Measurements from ENCODE around the gene HMX2.
A peak's percentile ranks its signal among the peaks of the same experiment; 100 is the strongest.

HMX2 gene

GRCh38 chr10:123150271-123150985 lies 2.5 kb downstream of the HMX2 start:
- no peak for DNase-seq (ENCODE audit: insufficient read length, low spot score)
- TF ChIP-seq POLR2AphosphoS5 (IDR thresholded peaks at IDR 0.05; ENCODE audit: low read depth, low read length) (no peak), SPI1 (IDR thresholded peaks at IDR 0.05; ENCODE audit: low read depth, low read length) (no peak), PAX5 (IDR thresholded peaks at IDR 0.05; ENCODE audit: insufficient read depth, low read length, severe bottlenecking) (no peak), POLR2A (IDR thresholded peaks at IDR 0.05; ENCODE audit: low read depth, low read length) (no peak), TAF1 (IDR thresholded peaks at IDR 0.05; ENCODE audit: low read depth, low read length) (no peak), POU2F2 (IDR thresholded peaks at IDR 0.05; ENCODE audit: low read depth, low read length) (no peak)
- FAIRE-seq = no peak

GRCh38 chr10:123150986-123151736 lies 3.2 kb downstream of the HMX2 start:
- TF ChIP-seq POLR2AphosphoS5 (IDR thresholded peaks at IDR 0.05; ENCODE audit: low read depth, low read length) (no peak), SPI1 (IDR thresholded peaks at IDR 0.05; ENCODE audit: low read depth, low read length) (peak; percentile 73), POU2F2 (IDR thresholded peaks at IDR 0.05; ENCODE audit: low read depth, low read length) (peak; percentile 36; the same call in 1 of the 2 replicates)
- DNase-seq (ENCODE audit: insufficient read length, low spot score) (no peak), FAIRE-seq (peak; percentile 76)

GRCh38 chr10:123151737-123152135 lies 3.8 kb downstream of the HMX2 start:
- TF ChIP-seq TAF1 (IDR thresholded peaks at IDR 0.05; ENCODE audit: low read depth, low read length) = no peak
- TF ChIP-seq SPI1 (IDR thresholded peaks at IDR 0.05; ENCODE audit: low read depth, low read length) = no peak
- no peak for TF ChIP-seq POU2F2 (IDR thresholded peaks at IDR 0.05; ENCODE audit: low read depth, low read length)
- TF ChIP-seq POLR2A (IDR thresholded peaks at IDR 0.05; ENCODE audit: low read depth, low read length) = no peak
- no peak for TF ChIP-seq POLR2AphosphoS5 (IDR thresholded peaks at IDR 0.05; ENCODE audit: low read depth, low read length)
- TF ChIP-seq PAX5 (IDR thresholded peaks at IDR 0.05; ENCODE audit: insufficient read depth, low read length, severe bottlenecking) = no peak
- DNase-seq (ENCODE audit: insufficient read length, low spot score) = no peak
- no peak for FAIRE-seq

- DNase-seq (ENCODE audit: insufficient read length, low spot score) (no peak), FAIRE-seq (no peak)
- TF ChIP-seq POU2F2 (IDR thresholded peaks at IDR 0.05; ENCODE audit: low read depth, low read length) (no peak), PAX5 (IDR thresholded peaks at IDR 0.05; ENCODE audit: insufficient read depth, low read length, severe bottlenecking) (no peak), POLR2AphosphoS5 (IDR thresholded peaks at IDR 0.05; ENCODE audit: low read depth, low read length) (no peak), SPI1 (IDR thresholded peaks at IDR 0.05; ENCODE audit: low read depth, low read length) (no peak), POLR2A (IDR thresholded peaks at IDR 0.05; ENCODE audit: low read depth, low read length) (no peak), TAF1 (IDR thresholded peaks at IDR 0.05; ENCODE audit: low read depth, low read length) (no peak)
Measured at GRCh38 chr10:123153486-123154091, 5.7 kb downstream of the HMX2 start.

GRCh38 chr10:123154092-123154710 lies 6.3 kb downstream of the HMX2 start, which contains the start of gene BUB3:
Gene BUB3, plus strand, starts transcription at chr10:123154402. Its CDS starts 516 bp downstream, at chr10:123154918.
- peak; percentile 99 for FAIRE-seq
- no peak for TF ChIP-seq PAX5 (IDR thresholded peaks at IDR 0.05; ENCODE audit: insufficient read depth, low read length, severe bottlenecking)
- TF ChIP-seq POU2F2 (IDR thresholded peaks at IDR 0.05; ENCODE audit: low read depth, low read length) = peak; percentile 89
- TF ChIP-seq POLR2AphosphoS5 (IDR thresholded peaks at IDR 0.05; ENCODE audit: low read depth, low read length) = peak; percentile 98
- TF ChIP-seq POLR2A (IDR thresholded peaks at IDR 0.05; ENCODE audit: low read depth, low read length) = peak; percentile 98
- TF ChIP-seq TAF1 (IDR thresholded peaks at IDR 0.05; ENCODE audit: low read depth, low read length) = peak; percentile 90
- peak; percentile 40; the same call in 1 of the 2 replicates for TF ChIP-seq SPI1 (IDR thresholded peaks at IDR 0.05; ENCODE audit: low read depth, low read length)
- DNase-seq (ENCODE audit: insufficient read length, low spot score) = peak; percentile 88

GRCh38 chr10:123154711-123155505 lies 7.0 kb downstream of the HMX2 start:
- no peak for FAIRE-seq
- DNase-seq (ENCODE audit: insufficient read length, low spot score) = no peak
- TF ChIP-seq POLR2A (IDR thresholded peaks at IDR 0.05; ENCODE audit: low read depth, low read length) (no peak), POU2F2 (IDR thresholded peaks at IDR 0.05; ENCODE audit: low read depth, low read length) (no peak)

- FAIRE-seq (no peak), DNase-seq (ENCODE audit: insufficient read length, low spot score) (no peak)
- TF ChIP-seq POLR2A (IDR thresholded peaks at IDR 0.05; ENCODE audit: low read depth, low read length) (no peak), PAX5 (IDR thresholded peaks at IDR 0.05; ENCODE audit: insufficient read depth, low read length, severe bottlenecking) (no peak), SPI1 (IDR thresholded peaks at IDR 0.05; ENCODE audit: low read depth, low read length) (no peak), POLR2AphosphoS5 (IDR thresholded peaks at IDR 0.05; ENCODE audit: low read depth, low read length) (no peak), TAF1 (IDR thresholded peaks at IDR 0.05; ENCODE audit: low read depth, low read length) (no peak)
Measured at GRCh38 chr10:123156078-123156477, 8.1 kb downstream of the HMX2 start.

- FAIRE-seq = peak; percentile 67
Measured at GRCh38 chr10:123157210-123157609, 9.3 kb downstream of the HMX2 start.

More at GRCh38 chr10:123157210-123157609, 9.3 kb downstream of the HMX2 start:
- DNase-seq (ENCODE audit: insufficient read length, low spot score) = no peak
- TF ChIP-seq POLR2A (IDR thresholded peaks at IDR 0.05; ENCODE audit: low read depth, low read length) (no peak), PAX5 (IDR thresholded peaks at IDR 0.05; ENCODE audit: insufficient read depth, low read length, severe bottlenecking) (no peak), POLR2AphosphoS5 (IDR thresholded peaks at IDR 0.05; ENCODE audit: low read depth, low read length) (no peak), POU2F2 (IDR thresholded peaks at IDR 0.05; ENCODE audit: low read depth, low read length) (no peak), TAF1 (IDR thresholded peaks at IDR 0.05; ENCODE audit: low read depth, low read length) (no peak), SPI1 (IDR thresholded peaks at IDR 0.05; ENCODE audit: low read depth, low read length) (no peak)
